MM.1S (cell line): ENCODE data around the gene STYX.
"Not testable (repeated sequence)": the region's sequence is repeated elsewhere in the genome, so short reads cannot be mapped to it uniquely, and the experiment has no call there.

Source experiments
- CTCF ChIP-seq: fragments of 300-600 bp; sonication (generic); IDR thresholded peaks from 2 replicates; pipeline ENCODE4 v1.5.1; 2016; ENCODE audit warnings: antibody characterized with exemption, low read length, mixed read lengths
- EZH2 ChIP-seq: fragments of 300-600 bp; sonication (generic); optimal IDR thresholded peaks from 2 replicates; pipeline ENCODE3; 2017; ENCODE audit warnings: low read depth, mild to moderate bottlenecking, antibody characterized with exemption, low read length, mixed read lengths
- EZH2phosphoT487 ChIP-seq: fragments of 300-600 bp; sonication (generic); IDR thresholded peaks from 2 replicates; pipeline ENCODE4 v1.6.1; 2018; ENCODE audit warnings: antibody characterized with exemption, low read length

DNA sequence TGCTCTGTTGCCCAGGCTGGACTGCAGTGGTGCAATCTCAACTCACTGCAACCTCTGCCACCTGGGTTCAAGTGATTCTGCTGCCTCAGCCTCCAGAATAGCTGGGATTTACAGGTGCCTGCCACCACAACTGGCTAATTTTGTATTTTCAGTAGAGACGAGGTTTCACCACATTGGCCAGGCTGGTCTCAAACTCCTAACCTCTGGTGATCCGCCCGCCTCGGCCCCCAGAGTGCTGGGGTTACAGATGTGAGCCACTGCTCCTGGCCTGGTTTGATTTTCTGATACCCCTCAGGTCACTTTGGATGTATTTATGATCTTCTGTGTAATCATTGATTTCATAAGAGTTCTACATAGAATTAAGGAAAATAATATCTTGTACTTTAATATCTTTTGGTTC lies 33.0 kb downstream of the STYX start:
- not testable (repeated sequence) for TF ChIP-seq CTCF, EZH2phosphoT487, EZH2
